Transverse colon (tissue), 4 donors: ENCODE measurements around the gene MAOA.

ENCODE experiments used
- POLR2AphosphoS5 ChIP-seq, 3 donors: sonication (generic); formaldehyde crosslinking; IDR thresholded peaks; one replicate each; pipeline ENCODE4 v1.6.1; 2016; ENCODE audit warnings: antibody characterized with exemption in 3 of 3
- TF ChIP-seq, protein P1 (sequence below), 5 experiments: fragments of 200-600 bp in 3 of 5; fragments of 450-650 bp in 2 of 5; sonication (generic) in 3 of 5; IDR thresholded peaks; 1 replicate in 2 of 5; 2 replicates in 3 of 5; pipeline ENCODE4 v1.5.1; 2016 to 2017; ENCODE audit warnings: antibody characterized with exemption in 5 of 5, inconsistent platforms in 3 of 5, mild to moderate bottlenecking in 2 of 5, moderate library complexity in 1 of 5

- TF ChIP-seq, protein P1, sequence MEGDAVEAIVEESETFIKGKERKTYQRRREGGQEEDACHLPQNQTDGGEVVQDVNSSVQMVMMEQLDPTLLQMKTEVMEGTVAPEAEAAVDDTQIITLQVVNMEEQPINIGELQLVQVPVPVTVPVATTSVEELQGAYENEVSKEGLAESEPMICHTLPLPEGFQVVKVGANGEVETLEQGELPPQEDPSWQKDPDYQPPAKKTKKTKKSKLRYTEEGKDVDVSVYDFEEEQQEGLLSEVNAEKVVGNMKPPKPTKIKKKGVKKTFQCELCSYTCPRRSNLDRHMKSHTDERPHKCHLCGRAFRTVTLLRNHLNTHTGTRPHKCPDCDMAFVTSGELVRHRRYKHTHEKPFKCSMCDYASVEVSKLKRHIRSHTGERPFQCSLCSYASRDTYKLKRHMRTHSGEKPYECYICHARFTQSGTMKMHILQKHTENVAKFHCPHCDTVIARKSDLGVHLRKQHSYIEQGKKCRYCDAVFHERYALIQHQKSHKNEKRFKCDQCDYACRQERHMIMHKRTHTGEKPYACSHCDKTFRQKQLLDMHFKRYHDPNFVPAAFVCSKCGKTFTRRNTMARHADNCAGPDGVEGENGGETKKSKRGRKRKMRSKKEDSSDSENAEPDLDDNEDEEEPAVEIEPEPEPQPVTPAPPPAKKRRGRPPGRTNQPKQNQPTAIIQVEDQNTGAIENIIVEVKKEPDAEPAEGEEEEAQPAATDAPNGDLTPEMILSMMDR (IDR thresholded peaks at IDR 0.05): no peak
- no peak for TF ChIP-seq POLR2AphosphoS5 (IDR thresholded peaks at IDR 0.05)
Observed at GRCh38 chrX:43664708-43665107, 8.6 kb downstream of the MAOA start.
